Muscle layer of duodenum (tissue), 2 donors: ENCODE results near the gene ROR1.
"Not testable (repeated sequence)": the region's sequence is repeated elsewhere in the genome, so short reads cannot be mapped to it uniquely, and the experiment has no call there.

Source experiments
- H3K27ac ChIP-seq: one replicate; pipeline ENCODE4 v1.7.0; 2013; ENCODE audit warnings: mild to moderate bottlenecking, low read length
- H3K27me3 ChIP-seq: one replicate; pipeline ENCODE4 v1.7.0; 2013; ENCODE audit warnings: low read depth, mild to moderate bottlenecking, control low read depth, low read length
- H3K36me3 ChIP-seq, 2 donors: one replicate each; pipeline ENCODE4 v1.7.0; 2013; ENCODE audit warnings: low read length in 2 of 2, control low read depth in 1 of 2, mild to moderate bottlenecking in 1 of 2; ENCODE audit not compliant: insufficient read depth in 2 of 2, control insufficient read depth in 1 of 2
- H3K4me1 ChIP-seq, 2 donors: one replicate each; pipeline ENCODE4 v1.7.0; 2013; ENCODE audit warnings: low read length in 2 of 2, mild to moderate bottlenecking in 2 of 2, control low read depth in 1 of 2, moderate library complexity in 1 of 2; ENCODE audit not compliant: insufficient read depth in 2 of 2, control insufficient read depth in 1 of 2
- H3K4me3 ChIP-seq, 2 donors: one replicate each; pipeline ENCODE4 v1.7.0; 2013; ENCODE audit warnings: low read length in 2 of 2, low read depth in 1 of 2, mild to moderate bottlenecking in 1 of 2
- H3K9me3 ChIP-seq, 2 donors: one replicate each; pipeline ENCODE4 v1.7.0; 2013; ENCODE audit warnings: low read length in 2 of 2, control low read depth in 1 of 2, mild to moderate bottlenecking in 1 of 2; ENCODE audit not compliant: control insufficient read depth in 1 of 2
- donor health status: healthy.

Gene ROR1

DNA sequence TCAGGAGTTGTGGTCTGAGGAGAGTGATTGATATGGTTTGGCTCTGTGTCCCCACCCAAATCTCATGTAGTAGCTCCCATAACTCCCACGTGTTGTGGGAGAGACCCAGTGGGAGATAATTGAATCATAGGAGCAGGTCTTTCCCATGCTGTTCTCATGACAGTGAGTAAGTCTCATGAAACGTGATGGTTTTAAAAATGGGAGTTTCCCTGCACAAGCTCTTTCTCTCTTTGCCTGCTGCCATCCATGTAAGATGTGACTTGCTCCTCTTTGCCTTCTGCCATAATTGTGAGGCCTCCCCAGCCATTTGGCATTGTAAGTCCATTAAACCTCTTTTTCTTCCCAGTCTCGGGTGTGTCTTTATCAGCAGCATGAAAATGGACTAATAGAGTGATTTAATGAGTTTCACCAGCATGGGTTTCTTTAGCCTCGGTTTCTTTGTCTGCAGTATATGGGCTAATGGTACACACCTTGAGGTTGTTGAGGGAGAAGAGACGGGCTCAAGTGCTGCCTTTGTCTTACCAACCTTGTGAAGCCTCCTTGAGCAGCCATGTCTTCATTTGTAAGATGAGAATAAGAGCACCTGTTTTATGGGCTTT, 42.5 kb downstream of the ROR1 start:
- H3K27ac ChIP-seq, H3K36me3 ChIP-seq, H3K9me3 ChIP-seq, H3K4me3 ChIP-seq, H3K27me3 ChIP-seq: not testable (repeated sequence)
- peaks cover 14 to 43% of the 10 kb centered on the region in 2 donors for H3K4me1 ChIP-seq

- Histone ChIP-seq H3K9me3 (no peaks in the 10 kb centered on the region), H3K27ac (no peak overlapping the region), H3K36me3 (no peaks in the 10 kb centered on the region), H3K4me1 (peaks cover 16 to 41% of the 10 kb centered on the region in 2 donors), H3K27me3 (no peaks in the 10 kb centered on the region), H3K4me3 (no peak overlapping the region)
Measured at GRCh38 chr1:63817152-63817667, 43.4 kb downstream of the ROR1 start.

DNA sequence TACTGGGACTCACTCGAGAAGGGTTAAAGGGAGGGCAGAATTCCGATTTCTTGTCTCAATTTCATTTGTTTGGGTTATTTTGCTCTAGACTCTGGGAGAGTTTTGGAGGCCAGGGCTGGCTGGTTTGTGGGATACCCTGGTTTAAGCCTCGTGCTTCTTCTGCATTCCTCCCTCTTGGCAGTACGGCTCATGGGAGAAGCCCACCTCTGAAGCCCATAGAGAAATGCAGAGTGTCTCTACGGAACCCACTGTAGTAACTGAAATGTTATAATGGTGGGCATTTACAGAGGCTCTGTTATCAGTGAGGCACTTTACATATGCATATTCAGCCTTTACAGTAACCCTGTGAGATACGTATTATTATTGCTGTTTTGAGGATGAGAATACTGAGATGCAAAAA, 43.9 kb downstream of the ROR1 start:
- no peaks in the 10 kb centered on the region for H3K9me3 ChIP-seq
- no peaks in the 10 kb centered on the region for H3K27me3 ChIP-seq
- no peaks in the 10 kb centered on the region for H3K36me3 ChIP-seq
- peaks cover 16 to 41% of the 10 kb centered on the region in 2 donors for H3K4me1 ChIP-seq
- no peak overlapping the region for H3K4me3 ChIP-seq
- no peak overlapping the region for H3K27ac ChIP-seq

- Histone ChIP-seq H3K27ac (no peak overlapping the region), H3K4me1 (peaks cover 15 to 36% of the 10 kb centered on the region in 2 donors), H3K36me3 (no peaks in the 10 kb centered on the region), H3K4me3 (no peak overlapping the region), H3K27me3 (no peaks in the 10 kb centered on the region), H3K9me3 (no peaks in the 10 kb centered on the region)
Measured at GRCh38 chr1:63818567-63819325, 44.9 kb downstream of the ROR1 start.

DNA sequence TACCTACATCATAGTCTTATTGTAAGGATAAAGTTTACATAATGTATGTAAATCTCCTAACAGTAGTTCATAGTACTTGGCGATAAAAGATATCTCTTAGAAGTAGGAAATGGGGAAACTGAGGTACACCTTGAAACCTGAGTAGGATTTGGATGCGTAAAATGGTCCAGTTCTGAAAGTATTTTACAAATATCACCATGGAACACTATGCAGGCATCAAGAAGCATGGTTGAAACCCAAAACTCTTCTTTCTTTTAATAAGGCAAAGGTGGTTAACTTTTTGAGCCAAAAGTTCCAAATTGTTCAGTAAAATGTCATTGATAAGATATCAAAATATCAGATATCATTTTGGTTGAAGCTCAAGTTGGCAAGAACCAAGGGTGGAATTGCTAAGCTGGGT, 46.0 kb downstream of the ROR1 start:
- no peaks in the 10 kb centered on the region for H3K36me3 ChIP-seq
- H3K27ac ChIP-seq = no peak overlapping the region
- no peak overlapping the region for H3K4me3 ChIP-seq
- peaks cover 11 to 31% of the 10 kb centered on the region in 2 donors for H3K4me1 ChIP-seq
- H3K9me3 ChIP-seq = no peaks in the 10 kb centered on the region
- H3K27me3 ChIP-seq = no peaks in the 10 kb centered on the region

GRCh38 chr1:63821091-63822005, 47.5 kb downstream of the ROR1 start:
- Histone ChIP-seq H3K4me1 (peaks cover 11 to 31% of the 10 kb centered on the region in 2 donors), H3K9me3 (no peaks in the 10 kb centered on the region), H3K27me3 (no peaks in the 10 kb centered on the region), H3K4me3 (no peak overlapping the region), H3K27ac (no peak overlapping the region), H3K36me3 (no peaks in the 10 kb centered on the region)

DNA sequence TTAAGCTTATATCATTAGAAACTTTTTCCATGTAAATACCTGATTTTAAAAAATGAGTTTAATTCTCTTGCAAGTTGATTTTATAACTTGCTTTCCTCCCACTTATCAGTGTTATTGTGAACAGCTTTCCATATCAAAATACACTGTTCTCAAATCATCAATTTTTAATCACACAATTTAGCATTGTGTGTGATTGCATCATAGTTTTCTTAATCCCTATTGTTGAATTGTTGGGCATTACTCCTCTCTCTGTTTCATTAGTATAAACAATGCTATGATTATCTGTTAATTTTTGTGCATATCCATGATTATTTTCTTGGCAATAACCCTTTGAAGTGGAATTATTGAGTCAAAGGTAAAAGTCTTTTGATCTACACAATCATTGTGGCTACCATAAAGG, 48.7 kb downstream of the ROR1 start:
- Histone ChIP-seq H3K9me3 (no peaks in the 10 kb centered on the region), H3K27me3 (no peaks in the 10 kb centered on the region), H3K4me1 (peaks cover 14 to 29% of the 10 kb centered on the region in 2 donors), H3K36me3 (no peaks in the 10 kb centered on the region), H3K27ac (no peak overlapping the region), H3K4me3 (no peak overlapping the region)

GRCh38 chr1:63824451-63824850, 50.6 kb downstream of the ROR1 start:
- no peaks in the 10 kb centered on the region for H3K36me3 ChIP-seq
- no peaks in the 10 kb centered on the region for H3K9me3 ChIP-seq
- H3K4me3 ChIP-seq = no peak overlapping the region
- H3K4me1 ChIP-seq = peaks cover 21 to 42% of the 10 kb centered on the region in 2 donors
- no peaks in the 10 kb centered on the region for H3K27me3 ChIP-seq
- no peak overlapping the region for H3K27ac ChIP-seq

DNA sequence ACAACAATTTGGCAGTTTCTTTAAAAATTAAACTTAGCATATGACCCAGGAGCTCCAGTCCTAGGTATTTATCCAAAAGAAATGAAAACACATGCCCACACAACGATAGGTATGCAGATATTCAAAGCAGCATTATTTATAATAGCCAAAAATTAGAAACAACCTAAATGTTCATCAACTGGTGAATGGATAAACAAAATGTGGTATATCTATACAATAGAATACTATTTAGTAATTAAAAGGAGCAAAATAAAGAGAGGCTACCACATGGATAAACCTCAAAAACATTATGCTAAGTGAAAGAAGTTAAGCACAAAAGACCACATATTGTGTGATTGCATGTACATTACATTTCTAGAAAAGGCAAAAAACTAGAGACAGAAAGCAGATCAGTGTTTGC, 51.3 kb downstream of the ROR1 start:
- no peaks in the 10 kb centered on the region for H3K27me3 ChIP-seq
- no peaks in the 10 kb centered on the region for H3K36me3 ChIP-seq
- H3K9me3 ChIP-seq = no peaks in the 10 kb centered on the region
- H3K4me1 ChIP-seq = peaks cover 21 to 48% of the 10 kb centered on the region in 2 donors
- no peak overlapping the region for H3K4me3 ChIP-seq
- H3K27ac ChIP-seq = no peak overlapping the region

GRCh38 chr1:63826246-63826861, 52.5 kb downstream of the ROR1 start:
- H3K9me3 ChIP-seq, H3K27ac ChIP-seq, H3K27me3 ChIP-seq, H3K36me3 ChIP-seq, H3K4me3 ChIP-seq: not testable (repeated sequence)
- peaks cover 16 to 37% of the 10 kb centered on the region in 2 donors for H3K4me1 ChIP-seq
